ENCODE measurements around the gene CHMP2A. TPM values are rescaled to one million over a fixed set of nuclear protein-coding genes. Genes with fewer than 3 reads are reported as not detected.

CHMP2A gene
- total RNA-seq, 4 donors from 2014 or later: 30.9 to 77.8 (median 56.0) TPM

DNA sequence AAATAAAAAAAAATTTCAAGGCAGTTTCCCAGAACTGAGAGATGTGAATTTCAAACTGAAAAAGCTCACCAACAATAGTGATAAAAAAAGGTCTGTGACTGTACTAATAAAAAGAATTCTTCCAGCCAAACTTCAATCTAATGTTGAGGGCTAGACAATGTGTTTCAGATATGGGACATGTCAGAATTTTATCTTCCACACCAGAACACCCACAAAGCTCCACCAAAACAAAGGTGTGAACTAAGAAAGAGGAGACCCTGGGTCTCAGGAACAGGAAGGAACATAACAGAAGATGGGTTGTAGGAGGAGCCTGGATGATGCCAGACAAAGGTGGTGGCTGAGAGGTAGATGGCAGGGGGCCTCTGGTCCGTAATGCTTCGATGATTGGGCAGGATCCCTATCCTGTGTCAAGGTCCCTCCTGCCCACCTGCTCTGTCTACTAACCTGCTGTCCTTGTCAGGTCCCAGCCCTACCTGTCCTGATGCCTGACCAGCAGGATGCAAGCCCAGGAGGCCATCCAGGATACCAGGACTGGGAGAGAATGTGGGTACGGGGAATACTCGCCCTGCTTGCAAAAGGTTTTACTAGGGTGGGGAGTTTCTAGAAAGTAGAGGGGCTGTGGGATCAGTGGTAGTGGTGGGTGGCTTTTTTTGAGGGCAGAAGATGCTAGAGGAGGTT lies 13.7 kb upstream of the CHMP2A start:
- no peaks in the 10 kb centered on the region for H3K4me1 ChIP-seq
- intact Hi-C loops (cut with DNase I; ENCODE audit: low total_unique reads): no loop called here
- H3K27ac ChIP-seq: no peak overlapping the region
- peak; percentile 7 to 11 for DNase-seq
- no peaks in the 10 kb centered on the region for H3K9me3 ChIP-seq
- H3K4me3 ChIP-seq: no peak overlapping the region
- no peaks in the 10 kb centered on the region for H3K36me3 ChIP-seq
- TF ChIP-seq, protein P1, sequence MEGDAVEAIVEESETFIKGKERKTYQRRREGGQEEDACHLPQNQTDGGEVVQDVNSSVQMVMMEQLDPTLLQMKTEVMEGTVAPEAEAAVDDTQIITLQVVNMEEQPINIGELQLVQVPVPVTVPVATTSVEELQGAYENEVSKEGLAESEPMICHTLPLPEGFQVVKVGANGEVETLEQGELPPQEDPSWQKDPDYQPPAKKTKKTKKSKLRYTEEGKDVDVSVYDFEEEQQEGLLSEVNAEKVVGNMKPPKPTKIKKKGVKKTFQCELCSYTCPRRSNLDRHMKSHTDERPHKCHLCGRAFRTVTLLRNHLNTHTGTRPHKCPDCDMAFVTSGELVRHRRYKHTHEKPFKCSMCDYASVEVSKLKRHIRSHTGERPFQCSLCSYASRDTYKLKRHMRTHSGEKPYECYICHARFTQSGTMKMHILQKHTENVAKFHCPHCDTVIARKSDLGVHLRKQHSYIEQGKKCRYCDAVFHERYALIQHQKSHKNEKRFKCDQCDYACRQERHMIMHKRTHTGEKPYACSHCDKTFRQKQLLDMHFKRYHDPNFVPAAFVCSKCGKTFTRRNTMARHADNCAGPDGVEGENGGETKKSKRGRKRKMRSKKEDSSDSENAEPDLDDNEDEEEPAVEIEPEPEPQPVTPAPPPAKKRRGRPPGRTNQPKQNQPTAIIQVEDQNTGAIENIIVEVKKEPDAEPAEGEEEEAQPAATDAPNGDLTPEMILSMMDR (IDR thresholded peaks at IDR 0.05): no peak
- TF ChIP-seq POLR2A (IDR thresholded peaks at IDR 0.05): no peak
- H3K27me3 ChIP-seq: no peaks in the 10 kb centered on the region

DNA sequence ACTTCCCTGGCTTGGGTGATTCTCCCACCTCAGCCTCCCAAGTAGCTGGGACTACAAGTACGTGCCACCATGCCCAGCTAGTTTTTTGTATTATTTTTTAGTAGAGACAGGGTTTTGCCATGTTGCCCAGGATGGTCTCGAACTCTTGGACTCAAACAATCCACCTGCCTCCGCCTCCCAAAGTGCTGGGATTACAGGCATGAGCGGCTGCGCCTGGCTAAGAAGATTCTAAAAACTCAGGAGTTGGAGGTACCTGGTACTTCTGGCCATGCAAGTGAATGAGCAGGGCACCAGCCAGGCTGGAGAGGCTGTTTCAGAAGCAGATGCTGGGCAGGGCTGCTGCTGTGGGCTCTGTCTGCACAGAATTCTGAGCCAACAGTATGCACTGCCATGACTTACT lies 12.1 kb upstream of the CHMP2A start:
- Histone ChIP-seq H3K27ac (no peak overlapping the region), H3K27me3 (no peaks in the 10 kb centered on the region), H3K9me3 (no peaks in the 10 kb centered on the region), H3K4me1 (peaks cover 0 to 16% of the 10 kb centered on the region in 2 donors), H3K36me3 (no peaks in the 10 kb centered on the region), H3K4me3 (no peak overlapping the region)
- peak in 1 of 2 donors; percentile 3 for DNase-seq
- intact Hi-C loops (cut with DNase I; ENCODE audit: low total_unique reads): no loop called here
- TF ChIP-seq, protein P1 (IDR thresholded peaks at IDR 0.05): no peak
- no peak for TF ChIP-seq POLR2A (IDR thresholded peaks at IDR 0.05)

DNA sequence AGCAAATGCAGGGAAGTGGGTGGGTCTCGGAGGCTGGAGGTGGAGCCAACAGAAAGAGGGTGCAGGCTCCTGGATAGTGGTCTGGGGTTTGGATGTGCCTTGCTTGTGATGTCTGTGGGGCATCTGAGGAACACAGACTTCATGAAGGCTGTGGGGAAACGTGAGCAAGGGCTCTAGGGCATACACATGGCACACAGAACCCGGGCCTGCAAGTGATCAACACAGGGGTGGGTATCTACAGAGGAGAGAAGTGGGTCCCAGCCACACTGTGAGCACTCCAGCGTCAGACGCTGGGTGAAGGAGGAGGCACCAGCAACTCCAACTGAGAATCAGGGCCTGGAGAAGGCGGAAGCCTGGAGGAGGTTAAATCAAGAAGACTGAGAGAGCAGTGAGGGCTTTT lies 8.9 kb upstream of the CHMP2A start:
- peaks cover 0 to 18% of the 10 kb centered on the region in 2 donors for H3K4me1 ChIP-seq
- H3K4me3 ChIP-seq: no peak overlapping the region
- H3K27ac ChIP-seq: no peak overlapping the region
- no peaks in the 10 kb centered on the region for H3K27me3 ChIP-seq
- peak in 1 of 2 donors; percentile 11 for DNase-seq
- intact Hi-C loops (cut with DNase I; ENCODE audit: low total_unique reads): no loop called here
- TF ChIP-seq, protein P1 (IDR thresholded peaks at IDR 0.05): no peak
- TF ChIP-seq POLR2A (IDR thresholded peaks at IDR 0.05): no peak
- H3K9me3 ChIP-seq: no peaks in the 10 kb centered on the region
- H3K36me3 ChIP-seq: no peaks in the 10 kb centered on the region

DNA sequence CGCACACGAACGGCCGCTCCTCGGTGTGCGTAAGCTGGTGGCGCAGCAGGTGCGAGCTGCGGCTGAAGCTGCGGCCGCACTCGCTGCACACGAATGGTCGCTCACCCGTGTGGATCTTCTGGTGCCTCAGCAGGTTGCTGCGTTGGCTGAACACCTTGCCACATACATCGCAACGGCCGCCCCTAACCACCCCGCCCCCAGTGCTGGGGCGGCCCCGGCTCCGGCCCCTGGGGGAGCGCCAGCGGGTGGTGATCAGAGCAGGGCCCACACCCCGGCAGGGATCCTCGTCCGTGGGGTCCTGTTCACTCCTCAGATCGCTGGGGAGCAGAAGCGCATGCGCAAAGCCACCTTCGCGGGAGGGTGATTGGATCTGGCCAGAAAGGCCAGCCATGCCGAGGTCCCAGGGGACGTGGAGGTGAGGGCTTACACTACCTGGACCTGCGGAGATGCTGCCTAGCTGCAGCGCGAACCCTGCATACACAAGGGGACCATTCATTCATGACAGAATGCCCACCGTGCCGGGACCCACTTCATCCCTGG lies 8.2 kb upstream of the CHMP2A start:
- Histone ChIP-seq H3K36me3 (no peaks in the 10 kb centered on the region), H3K9me3 (no peaks in the 10 kb centered on the region), H3K4me3 (peak overlapping the region; percentile 18 to 41), H3K4me1 (peaks cover 0 to 18% of the 10 kb centered on the region in 2 donors), H3K27me3 (no peaks in the 10 kb centered on the region), H3K27ac (no peak overlapping the region)
- intact Hi-C loops (cut with DNase I; ENCODE audit: low total_unique reads): no loop called here
- TF ChIP-seq POLR2A (IDR thresholded peaks at IDR 0.05): no peak
- TF ChIP-seq, protein P1 (IDR thresholded peaks at IDR 0.05): no peak
- peak in 1 of 2 donors; percentile 41 for DNase-seq

Data from uterus (tissue), 4 donors.